ENCODE results near the gene TBXAS1.

Gene TBXAS1

GRCh38 chr7:140049339-140050024, 220.4 kb downstream of the TBXAS1 start:
- Histone ChIP-seq H3F3A (ENCODE audit: insufficient read depth, low read length) (peaks cover 22% of the 10 kb centered on the region; the same call in 1 of the 2 replicates), H3K27ac (ENCODE audit: low read length) (peak overlapping the region; percentile 5; the same call in 1 of the 2 replicates), H2AFZ (ENCODE audit: low read length) (no peak overlapping the region), H3K27me3 (replicated peaks; ENCODE audit: insufficient read depth, low read length) (0 out of 2 replicates have a peak, but pooled peaks cover 6% of the 10 kb centered on the region), H3K9ac (ENCODE audit: low read length) (no peak overlapping the region), H3K79me2 (ENCODE audit: low read length) (no peaks in the 10 kb centered on the region), H3K4me3 (ENCODE audit: low read length) (no peak overlapping the region), H3K9me2 (replicated peaks; ENCODE audit: insufficient read depth, low read length) (no peaks in the 10 kb centered on the region), H3K36me3 (replicated peaks; ENCODE audit: insufficient read depth, low read length) (no peaks in the 10 kb centered on the region), H3K4me2 (ENCODE audit: low read depth, low read length) (peak overlapping the region; percentile 32), H3K4me1 (ENCODE audit: low read length) (peaks cover 30% of the 10 kb centered on the region), H4K20me1 (ENCODE audit: insufficient read depth, low read length) (no peaks in the 10 kb centered on the region), H3K9me3 (replicated peaks; ENCODE audit: insufficient read depth, low read length) (no peaks in the 10 kb centered on the region)
- no peak for TF ChIP-seq EZH2phosphoT487 (IDR thresholded peaks at IDR 0.05; ENCODE audit: low read length)
- no peak for TF ChIP-seq EZH2 (optimal IDR thresholded peaks at IDR 0.05; ENCODE audit: low read depth, low read length)
- TF ChIP-seq, protein P1, sequence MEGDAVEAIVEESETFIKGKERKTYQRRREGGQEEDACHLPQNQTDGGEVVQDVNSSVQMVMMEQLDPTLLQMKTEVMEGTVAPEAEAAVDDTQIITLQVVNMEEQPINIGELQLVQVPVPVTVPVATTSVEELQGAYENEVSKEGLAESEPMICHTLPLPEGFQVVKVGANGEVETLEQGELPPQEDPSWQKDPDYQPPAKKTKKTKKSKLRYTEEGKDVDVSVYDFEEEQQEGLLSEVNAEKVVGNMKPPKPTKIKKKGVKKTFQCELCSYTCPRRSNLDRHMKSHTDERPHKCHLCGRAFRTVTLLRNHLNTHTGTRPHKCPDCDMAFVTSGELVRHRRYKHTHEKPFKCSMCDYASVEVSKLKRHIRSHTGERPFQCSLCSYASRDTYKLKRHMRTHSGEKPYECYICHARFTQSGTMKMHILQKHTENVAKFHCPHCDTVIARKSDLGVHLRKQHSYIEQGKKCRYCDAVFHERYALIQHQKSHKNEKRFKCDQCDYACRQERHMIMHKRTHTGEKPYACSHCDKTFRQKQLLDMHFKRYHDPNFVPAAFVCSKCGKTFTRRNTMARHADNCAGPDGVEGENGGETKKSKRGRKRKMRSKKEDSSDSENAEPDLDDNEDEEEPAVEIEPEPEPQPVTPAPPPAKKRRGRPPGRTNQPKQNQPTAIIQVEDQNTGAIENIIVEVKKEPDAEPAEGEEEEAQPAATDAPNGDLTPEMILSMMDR (IDR thresholded peaks at IDR 0.05; ENCODE audit: low read length) = no peak
- peak; percentile 76 for DNase-seq

DNA sequence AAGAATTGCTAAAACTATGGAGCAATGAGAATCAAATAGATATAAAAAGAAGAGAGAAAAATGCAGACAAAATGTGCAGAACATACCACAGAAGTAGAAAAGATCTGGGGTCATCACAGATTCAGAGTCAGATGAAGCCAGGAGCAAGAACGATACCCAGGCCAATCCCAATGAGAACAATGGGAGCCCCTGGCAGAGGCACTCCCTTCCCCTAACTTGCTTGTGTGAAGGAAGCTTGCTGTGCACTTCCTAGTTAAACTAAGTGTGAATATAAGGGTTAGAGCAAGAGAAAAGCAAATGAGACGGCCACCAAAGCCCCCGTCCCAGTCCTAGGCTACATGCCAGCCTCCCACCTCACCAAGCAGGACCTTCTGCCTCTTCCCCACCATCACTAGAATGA, 221.0 kb downstream of the TBXAS1 start:
- Histone ChIP-seq H3K9me3 (replicated peaks; ENCODE audit: insufficient read depth, low read length) (no peaks in the 10 kb centered on the region), H3K79me2 (ENCODE audit: low read length) (no peaks in the 10 kb centered on the region), H3K9me2 (replicated peaks; ENCODE audit: insufficient read depth, low read length) (no peaks in the 10 kb centered on the region), H3K4me3 (ENCODE audit: low read length) (no peak overlapping the region), H3K9ac (ENCODE audit: low read length) (no peak overlapping the region), H3F3A (ENCODE audit: insufficient read depth, low read length) (peaks cover 22% of the 10 kb centered on the region; the same call in 1 of the 2 replicates), H4K20me1 (ENCODE audit: insufficient read depth, low read length) (no peaks in the 10 kb centered on the region), H3K36me3 (replicated peaks; ENCODE audit: insufficient read depth, low read length) (no peaks in the 10 kb centered on the region), H2AFZ (ENCODE audit: low read length) (no peak overlapping the region), H3K27me3 (replicated peaks; ENCODE audit: insufficient read depth, low read length) (0 out of 2 replicates have a peak, but pooled peaks cover 6% of the 10 kb centered on the region), H3K4me1 (ENCODE audit: low read length) (peaks cover 35% of the 10 kb centered on the region), H3K27ac (ENCODE audit: low read length) (no peak overlapping the region), H3K4me2 (ENCODE audit: low read depth, low read length) (peak overlapping the region; percentile 32)
- TF ChIP-seq EZH2phosphoT487 (IDR thresholded peaks at IDR 0.05; ENCODE audit: low read length) (no peak), EZH2 (optimal IDR thresholded peaks at IDR 0.05; ENCODE audit: low read depth, low read length) (no peak)
- TF ChIP-seq, protein P1 (IDR thresholded peaks at IDR 0.05; ENCODE audit: low read length) = no peak
- DNase-seq = no peak

- Histone ChIP-seq H3F3A (ENCODE audit: insufficient read depth, low read length) (peaks cover 22% of the 10 kb centered on the region; the same call in 1 of the 2 replicates), H3K79me2 (ENCODE audit: low read length) (no peaks in the 10 kb centered on the region), H3K9me3 (replicated peaks; ENCODE audit: insufficient read depth, low read length) (no peaks in the 10 kb centered on the region), H3K27ac (ENCODE audit: low read length) (no peak overlapping the region), H3K4me2 (ENCODE audit: low read depth, low read length) (no peak overlapping the region), H4K20me1 (ENCODE audit: insufficient read depth, low read length) (no peaks in the 10 kb centered on the region), H3K9ac (ENCODE audit: low read length) (no peak overlapping the region), H3K36me3 (replicated peaks; ENCODE audit: insufficient read depth, low read length) (no peaks in the 10 kb centered on the region), H3K9me2 (replicated peaks; ENCODE audit: insufficient read depth, low read length) (no peaks in the 10 kb centered on the region), H3K4me1 (ENCODE audit: low read length) (peaks cover 35% of the 10 kb centered on the region), H2AFZ (ENCODE audit: low read length) (no peak overlapping the region), H3K4me3 (ENCODE audit: low read length) (no peak overlapping the region), H3K27me3 (replicated peaks; ENCODE audit: insufficient read depth, low read length) (0 out of 2 replicates have a peak, but pooled peaks cover 6% of the 10 kb centered on the region)
- no peak for DNase-seq
- TF ChIP-seq, protein P1 (IDR thresholded peaks at IDR 0.05; ENCODE audit: low read length) = no peak
- TF ChIP-seq EZH2phosphoT487 (IDR thresholded peaks at IDR 0.05; ENCODE audit: low read length) (no peak), EZH2 (optimal IDR thresholded peaks at IDR 0.05; ENCODE audit: low read depth, low read length) (no peak)
Observed at GRCh38 chr7:140051820-140052219, 222.8 kb downstream of the TBXAS1 start.
